Gastrocnemius medialis (tissue), 4 donors: ENCODE data around the gene SFT2D3.

Source experiments
- CTCF ChIP-seq, 5 experiments: fragments of 450-650 bp in 3 of 5; fragments of 200-600 bp in 2 of 5; sonication (generic) in 2 of 5; IDR thresholded peaks in 4 of 5; conservative IDR thresholded peaks in 1 of 5; 1 replicate in 4 of 5; 2 replicates in 1 of 5; pipeline ENCODE4 v1.5.1; 2016 to 2019; ENCODE audit warnings: antibody characterized with exemption in 5 of 5, mild to moderate bottlenecking in 3 of 5, moderate library complexity in 3 of 5
- POLR2A ChIP-seq, 2 donors: fragments of 450-650 bp; IDR thresholded peaks; one replicate each; pipeline ENCODE4 v1.6.1; 2017; ENCODE audit warnings: antibody characterized with exemption in 2 of 2, mild to moderate bottlenecking in 2 of 2, moderate library complexity in 2 of 2

GRCh38 chr2:127740665-127741288 is 39.5 kb downstream of the SFT2D3 start:
- TF ChIP-seq CTCF (IDR thresholded peaks at IDR 0.05 in 4 of 5, conservative IDR thresholded peaks at IDR 0.05 in 1 of 5): no peak
- TF ChIP-seq POLR2A (IDR thresholded peaks at IDR 0.05): no peak
